PC-3 (cell line): ENCODE data around the gene CUTC.

Source experiments
- EZH2 ChIP-seq: fragments of 300-600 bp; sonication (generic); IDR thresholded peaks from one replicate; pipeline ENCODE4 v1.6.1; 2017; ENCODE audit warnings: antibody characterized with exemption, mild to moderate bottlenecking, low read length; ENCODE audit not compliant: unreplicated experiment
- EZH2phosphoT487 ChIP-seq: fragments of 300-600 bp; sonication (generic); IDR thresholded peaks from 2 replicates; pipeline ENCODE4 v1.6.1; 2018; ENCODE audit warnings: mild to moderate bottlenecking, antibody characterized with exemption, low read length, borderline replicate concordance
- TF ChIP-seq, protein P1 (sequence below): fragments of 300-600 bp; sonication (generic); conservative IDR thresholded peaks from 2 replicates; pipeline ENCODE4 v1.5.1; 2017; ENCODE audit warnings: antibody characterized with exemption, low read depth, mild to moderate bottlenecking, low read length

DNA sequence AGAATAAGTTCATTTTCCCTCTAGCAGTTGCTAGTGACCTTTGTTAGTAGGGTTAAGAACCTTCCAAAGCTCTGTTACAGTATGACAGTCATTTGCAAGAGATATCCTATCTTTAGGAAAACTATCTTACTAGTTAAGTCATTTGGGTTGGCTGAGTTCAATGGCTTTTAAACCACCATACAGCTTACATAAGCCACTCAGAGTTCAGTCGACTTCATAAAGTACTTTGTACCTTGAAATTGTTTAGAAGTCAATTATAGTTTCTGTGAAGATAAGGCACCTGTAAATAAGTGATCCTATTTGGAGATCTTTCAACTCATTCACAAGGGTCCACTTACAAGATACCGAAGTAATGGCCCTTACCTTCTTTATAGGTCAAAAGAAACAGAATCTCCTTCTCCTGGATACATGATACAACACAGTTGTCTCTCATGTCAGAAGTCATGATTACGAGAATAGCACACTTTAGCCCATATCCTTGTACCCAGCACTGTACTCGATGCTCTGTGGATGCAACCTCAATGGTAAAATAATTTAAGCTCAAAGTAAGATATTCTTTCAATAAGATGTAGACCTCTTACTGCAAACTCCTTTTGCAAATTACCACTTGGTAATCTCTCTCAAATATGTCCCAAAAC lies 38.5 kb downstream of the CUTC start:
- TF ChIP-seq, protein P1, sequence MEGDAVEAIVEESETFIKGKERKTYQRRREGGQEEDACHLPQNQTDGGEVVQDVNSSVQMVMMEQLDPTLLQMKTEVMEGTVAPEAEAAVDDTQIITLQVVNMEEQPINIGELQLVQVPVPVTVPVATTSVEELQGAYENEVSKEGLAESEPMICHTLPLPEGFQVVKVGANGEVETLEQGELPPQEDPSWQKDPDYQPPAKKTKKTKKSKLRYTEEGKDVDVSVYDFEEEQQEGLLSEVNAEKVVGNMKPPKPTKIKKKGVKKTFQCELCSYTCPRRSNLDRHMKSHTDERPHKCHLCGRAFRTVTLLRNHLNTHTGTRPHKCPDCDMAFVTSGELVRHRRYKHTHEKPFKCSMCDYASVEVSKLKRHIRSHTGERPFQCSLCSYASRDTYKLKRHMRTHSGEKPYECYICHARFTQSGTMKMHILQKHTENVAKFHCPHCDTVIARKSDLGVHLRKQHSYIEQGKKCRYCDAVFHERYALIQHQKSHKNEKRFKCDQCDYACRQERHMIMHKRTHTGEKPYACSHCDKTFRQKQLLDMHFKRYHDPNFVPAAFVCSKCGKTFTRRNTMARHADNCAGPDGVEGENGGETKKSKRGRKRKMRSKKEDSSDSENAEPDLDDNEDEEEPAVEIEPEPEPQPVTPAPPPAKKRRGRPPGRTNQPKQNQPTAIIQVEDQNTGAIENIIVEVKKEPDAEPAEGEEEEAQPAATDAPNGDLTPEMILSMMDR, result no peak
- TF ChIP-seq EZH2 (no peak), EZH2phosphoT487 (no peak)
